Measurements from ENCODE around the gene ZFYVE26.

- TF ChIP-seq, protein P1, sequence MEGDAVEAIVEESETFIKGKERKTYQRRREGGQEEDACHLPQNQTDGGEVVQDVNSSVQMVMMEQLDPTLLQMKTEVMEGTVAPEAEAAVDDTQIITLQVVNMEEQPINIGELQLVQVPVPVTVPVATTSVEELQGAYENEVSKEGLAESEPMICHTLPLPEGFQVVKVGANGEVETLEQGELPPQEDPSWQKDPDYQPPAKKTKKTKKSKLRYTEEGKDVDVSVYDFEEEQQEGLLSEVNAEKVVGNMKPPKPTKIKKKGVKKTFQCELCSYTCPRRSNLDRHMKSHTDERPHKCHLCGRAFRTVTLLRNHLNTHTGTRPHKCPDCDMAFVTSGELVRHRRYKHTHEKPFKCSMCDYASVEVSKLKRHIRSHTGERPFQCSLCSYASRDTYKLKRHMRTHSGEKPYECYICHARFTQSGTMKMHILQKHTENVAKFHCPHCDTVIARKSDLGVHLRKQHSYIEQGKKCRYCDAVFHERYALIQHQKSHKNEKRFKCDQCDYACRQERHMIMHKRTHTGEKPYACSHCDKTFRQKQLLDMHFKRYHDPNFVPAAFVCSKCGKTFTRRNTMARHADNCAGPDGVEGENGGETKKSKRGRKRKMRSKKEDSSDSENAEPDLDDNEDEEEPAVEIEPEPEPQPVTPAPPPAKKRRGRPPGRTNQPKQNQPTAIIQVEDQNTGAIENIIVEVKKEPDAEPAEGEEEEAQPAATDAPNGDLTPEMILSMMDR (IDR thresholded peaks at IDR 0.05) = no peak
- TF ChIP-seq CHD2 (IDR thresholded peaks at IDR 0.05; ENCODE audit: low read length, partially characterized antibody) (no peak), KDM1A (IDR thresholded peaks at IDR 0.05; ENCODE audit: low read depth) (no peak), MYC (IDR thresholded peaks at IDR 0.05; ENCODE audit: borderline replicate concordance, low read length) (no peak), EP300 (IDR thresholded peaks at IDR 0.05) (no peak), POLR2A (IDR thresholded peaks at IDR 0.05; ENCODE audit: low read length) (no peak), MAX (IDR thresholded peaks at IDR 0.05) (no peak), CBX8 (IDR thresholded peaks at IDR 0.05) (no peak), CBX2 (IDR thresholded peaks at IDR 0.05; ENCODE audit: borderline replicate concordance, low read depth) (no peak), BHLHE40 (IDR thresholded peaks at IDR 0.05; ENCODE audit: low read depth, low read length) (no peak), RCOR1 (IDR thresholded peaks at IDR 0.05; ENCODE audit: low read depth, low read length) (no peak)
- TF ChIP-seq, protein P2, sequence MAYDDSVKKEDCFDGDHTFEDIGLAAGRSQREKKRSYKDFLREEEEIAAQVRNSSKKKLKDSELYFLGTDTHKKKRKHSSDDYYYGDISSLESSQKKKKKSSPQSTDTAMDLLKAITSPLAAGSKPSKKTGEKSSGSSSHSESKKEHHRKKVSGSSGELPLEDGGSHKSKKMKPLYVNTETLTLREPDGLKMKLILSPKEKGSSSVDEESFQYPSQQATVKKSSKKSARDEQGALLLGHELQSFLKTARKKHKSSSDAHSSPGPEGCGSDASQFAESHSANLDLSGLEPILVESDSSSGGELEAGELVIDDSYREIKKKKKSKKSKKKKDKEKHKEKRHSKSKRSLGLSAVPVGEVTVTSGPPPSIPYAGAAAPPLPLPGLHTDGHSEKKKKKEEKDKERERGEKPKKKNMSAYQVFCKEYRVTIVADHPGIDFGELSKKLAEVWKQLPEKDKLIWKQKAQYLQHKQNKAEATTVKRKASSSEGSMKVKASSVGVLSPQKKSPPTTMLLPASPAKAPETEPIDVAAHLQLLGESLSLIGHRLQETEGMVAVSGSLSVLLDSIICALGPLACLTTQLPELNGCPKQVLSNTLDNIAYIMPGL (CRISPR knock-in tag; IDR thresholded peaks at IDR 0.05; ENCODE audit: borderline replicate concordance) = no peak
Measured at GRCh38 chr14:67733616-67734015, 82.8 kb downstream of the ZFYVE26 start.

All from A549 (cell line).